SK-N-SH treated with all-trans-retinoic acid at 6 μM for 48 hours (cell line): Measurements from ENCODE around the gene MAP4K4.

Source experiments
- ATAC-seq: fragments of 200-7000 bp; cut with Tn5 transposase; 3 replicates; pipeline ENCODE4 v1.9.1; 2020; ENCODE audit warnings: mild to moderate bottlenecking, moderate library complexity
- ARNTL ChIP-seq: fragments of 450-650 bp; formaldehyde crosslinking; IDR thresholded peaks from 2 replicates; pipeline ENCODE4 v1.5.0; 2020; ENCODE audit warnings: low read depth, mild to moderate bottlenecking, moderate library complexity, borderline replicate concordance
- BACH2 ChIP-seq: fragments of 250-450 bp; sonication (Bioruptor Pico); IDR thresholded peaks from 2 replicates; pipeline ENCODE4 v1.9.0; 2021; ENCODE audit warnings: mild to moderate bottlenecking, borderline replicate concordance
- CREB5 ChIP-seq: fragments of 250-450 bp; sonication (Bioruptor Pico); IDR thresholded peaks from 2 replicates; pipeline ENCODE4 v1.5.1; 2020; ENCODE audit warnings: low read depth, mild to moderate bottlenecking, moderate library complexity
- CSRNP3 ChIP-seq: fragments of 250-450 bp; sonication (Bioruptor Pico); IDR thresholded peaks from 2 replicates; pipeline ENCODE4 v1.5.1; 2021; ENCODE audit warnings: mild to moderate bottlenecking, moderate library complexity
- ESRRG ChIP-seq: fragments of 250-450 bp; sonication (Bioruptor Pico); IDR thresholded peaks from 2 replicates; pipeline ENCODE4 v1.6.1; 2021; ENCODE audit warnings: mild to moderate bottlenecking
- GLIS3 ChIP-seq: fragments of 250-450 bp; sonication (Bioruptor Pico); IDR thresholded peaks from 2 replicates; pipeline ENCODE4 v1.5.0; 2020; ENCODE audit warnings: mild to moderate bottlenecking, moderate library complexity
- ISL1 ChIP-seq: fragments of 250-450 bp; sonication (Bioruptor Pico); IDR thresholded peaks from 2 replicates; pipeline ENCODE4 v2.1.2; 2022; ENCODE audit warnings: mild to moderate bottlenecking, moderate library complexity
- OSR1 ChIP-seq: fragments of 250-450 bp; sonication (Bioruptor Pico); IDR thresholded peaks from 2 replicates; pipeline ENCODE4 v1.8.0; 2022; ENCODE audit warnings: moderate library complexity, mild to moderate bottlenecking, inconsistent platforms
- PATZ1 ChIP-seq: fragments of 250-450 bp; sonication (Bioruptor Pico); IDR thresholded peaks from 2 replicates; pipeline ENCODE4 v1.8.0; 2020; ENCODE audit warnings: mild to moderate bottlenecking, moderate library complexity, borderline replicate concordance
- POU6F1 ChIP-seq: fragments of 250-450 bp; sonication (Bioruptor Pico); IDR thresholded peaks from 2 replicates; pipeline ENCODE4 v1.8.0; 2021; ENCODE audit warnings: low read depth, mild to moderate bottlenecking, moderate library complexity, borderline replicate concordance
- PPARA ChIP-seq: fragments of 250-450 bp; sonication (Bioruptor Pico); IDR thresholded peaks from 2 replicates; pipeline ENCODE4 v1.5.0; 2020; ENCODE audit warnings: mild to moderate bottlenecking, borderline replicate concordance
- RARB ChIP-seq: fragments of 250-450 bp; sonication (Bioruptor Pico); IDR thresholded peaks from 2 replicates; pipeline ENCODE4 v1.8.0; 2021; ENCODE audit warnings: mild to moderate bottlenecking, moderate library complexity
- SNAI2 ChIP-seq: fragments of 250-450 bp; sonication (Bioruptor Pico); IDR thresholded peaks from 2 replicates; pipeline ENCODE4 v1.5.0; 2020; ENCODE audit warnings: mild to moderate bottlenecking, moderate library complexity
- TCF4 ChIP-seq: fragments of 250-450 bp; sonication (Bioruptor Pico); IDR thresholded peaks from 2 replicates; pipeline ENCODE4 v1.8.0; 2021; ENCODE audit warnings: mild to moderate bottlenecking, moderate library complexity, borderline replicate concordance
- TOX ChIP-seq: fragments of 250-450 bp; sonication (Bioruptor Pico); IDR thresholded peaks from 2 replicates; pipeline ENCODE4 v1.8.0; 2021; ENCODE audit warnings: mild to moderate bottlenecking, moderate library complexity, borderline replicate concordance
- TSHZ2 ChIP-seq: fragments of 250-450 bp; sonication (Bioruptor Pico); IDR thresholded peaks from 2 replicates; pipeline ENCODE4 v1.5.0; 2020; ENCODE audit warnings: mild to moderate bottlenecking, moderate library complexity
- ZC3H10 ChIP-seq: fragments of 250-450 bp; sonication (Bioruptor Pico); IDR thresholded peaks from 2 replicates; pipeline ENCODE4 v1.5.1; 2021; ENCODE audit warnings: mild to moderate bottlenecking, moderate library complexity
- ZFP3 ChIP-seq: fragments of 250-450 bp; sonication (Bioruptor Pico); IDR thresholded peaks from 2 replicates; pipeline ENCODE4 v1.5.0; 2020; ENCODE audit warnings: mild to moderate bottlenecking, moderate library complexity
- ZNF565 ChIP-seq: fragments of 450-650 bp; formaldehyde crosslinking; conservative IDR thresholded peaks from 2 replicates; pipeline ENCODE4 v1.5.0; 2020; ENCODE audit warnings: low read depth, mild to moderate bottlenecking, moderate library complexity
- ZNF70 ChIP-seq: fragments of 450-650 bp; formaldehyde crosslinking; IDR thresholded peaks from 2 replicates; pipeline ENCODE4 v1.5.0; 2020; ENCODE audit warnings: mild to moderate bottlenecking, moderate library complexity
- ZNF8 ChIP-seq: fragments of 450-650 bp; formaldehyde crosslinking; IDR thresholded peaks from 2 replicates; pipeline ENCODE4 v1.5.0; 2020; ENCODE audit warnings: mild to moderate bottlenecking, moderate library complexity

MAP4K4 gene

GRCh38 chr2:101796825-101797600 is 99.5 kb downstream of the MAP4K4 start (continued):
- TF ChIP-seq POU6F1 (CRISPR knock-in tag) (no peak), ZNF8 (no peak)

GRCh38 chr2:101801496-101801895 is 104.0 kb downstream of the MAP4K4 start:
- no peak for ATAC-seq
- no peak for TF ChIP-seq PPARA (CRISPR knock-in tag)
- no peak for TF ChIP-seq PATZ1
- TF ChIP-seq ZC3H10: no peak
- TF ChIP-seq ESRRG (CRISPR knock-in tag): no peak

GRCh38 chr2:101802329-101802728 is 104.8 kb downstream of the MAP4K4 start:
- TF ChIP-seq BACH2 (CRISPR knock-in tag) (no peak), ZC3H10 (no peak), CSRNP3 (CRISPR knock-in tag) (no peak), ESRRG (CRISPR knock-in tag) (no peak), TCF4 (CRISPR knock-in tag) (no peak), RARB (no peak), ISL1 (no peak), GLIS3 (no peak), TSHZ2 (CRISPR knock-in tag) (no peak)
- ATAC-seq: peak; percentile 12; the same call in 2 of the 3 replicates

GRCh38 chr2:101803128-101803527 is 105.6 kb downstream of the MAP4K4 start:
- ATAC-seq: no peak
- no peak for TF ChIP-seq CSRNP3 (CRISPR knock-in tag)
- no peak for TF ChIP-seq ARNTL (CRISPR knock-in tag)
- TF ChIP-seq OSR1 (CRISPR knock-in tag): no peak
- TF ChIP-seq ZNF565 (CRISPR knock-in tag): no peak
- TF ChIP-seq TCF4 (CRISPR knock-in tag): no peak
- TF ChIP-seq GLIS3: no peak
- TF ChIP-seq CREB5 (CRISPR knock-in tag): no peak
- no peak for TF ChIP-seq SNAI2 (CRISPR knock-in tag)
- TF ChIP-seq TOX (CRISPR knock-in tag): no peak
- TF ChIP-seq ESRRG (CRISPR knock-in tag): no peak
- no peak for TF ChIP-seq ZNF70
- TF ChIP-seq PATZ1: no peak
- no peak for TF ChIP-seq RARB
- TF ChIP-seq ZFP3 (CRISPR knock-in tag): no peak
- no peak for TF ChIP-seq ZNF8
- TF ChIP-seq ISL1: no peak
- TF ChIP-seq ZC3H10: no peak
- TF ChIP-seq POU6F1 (CRISPR knock-in tag): no peak
